Measurements from ENCODE around the gene PTPRZ1. TPM values are rescaled to one million over a fixed set of nuclear protein-coding genes. Genes with fewer than 3 reads are reported as not detected.

The PTPRZ1 gene
- total RNA-seq, 1 experiment from 2014 or later = not detected

DNA sequence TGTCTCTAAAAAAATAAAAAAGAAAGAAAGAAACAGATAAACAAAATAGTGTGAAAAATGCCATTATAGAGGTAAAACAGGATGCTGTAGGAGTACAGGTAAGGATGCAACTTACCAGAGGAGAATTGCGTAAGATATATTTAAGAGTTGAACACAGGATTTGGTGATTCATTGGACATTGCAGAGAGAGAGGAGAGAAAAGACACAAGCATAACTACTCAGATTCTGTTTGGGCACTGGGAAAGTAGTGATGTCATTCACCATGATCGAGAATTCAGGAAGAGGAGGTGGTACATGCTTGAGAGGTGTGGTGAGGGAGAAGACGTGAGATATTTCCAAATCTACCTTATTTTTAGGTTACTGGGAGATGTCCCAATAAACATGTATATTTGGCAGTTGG lies 173.4 kb downstream of the PTPRZ1 start:
- Mint-ChIP-seq H3K9me3 (ENCODE audit: unreplicated experiment) (no peaks in the 10 kb centered on the region), H3K27me3 (ENCODE audit: insufficient read depth, unreplicated experiment) (peaks cover 4% of the 10 kb centered on the region), H3K27ac (ENCODE audit: unreplicated experiment) (no peak overlapping the region), H3K4me1 (ENCODE audit: low read depth, unreplicated experiment) (no peaks in the 10 kb centered on the region), H3K4me3 (ENCODE audit: unreplicated experiment) (no peak overlapping the region), H3K36me3 (ENCODE audit: insufficient read depth, unreplicated experiment) (no peaks in the 10 kb centered on the region)
- DNase-seq = no peak
- TF ChIP-seq, protein P1, sequence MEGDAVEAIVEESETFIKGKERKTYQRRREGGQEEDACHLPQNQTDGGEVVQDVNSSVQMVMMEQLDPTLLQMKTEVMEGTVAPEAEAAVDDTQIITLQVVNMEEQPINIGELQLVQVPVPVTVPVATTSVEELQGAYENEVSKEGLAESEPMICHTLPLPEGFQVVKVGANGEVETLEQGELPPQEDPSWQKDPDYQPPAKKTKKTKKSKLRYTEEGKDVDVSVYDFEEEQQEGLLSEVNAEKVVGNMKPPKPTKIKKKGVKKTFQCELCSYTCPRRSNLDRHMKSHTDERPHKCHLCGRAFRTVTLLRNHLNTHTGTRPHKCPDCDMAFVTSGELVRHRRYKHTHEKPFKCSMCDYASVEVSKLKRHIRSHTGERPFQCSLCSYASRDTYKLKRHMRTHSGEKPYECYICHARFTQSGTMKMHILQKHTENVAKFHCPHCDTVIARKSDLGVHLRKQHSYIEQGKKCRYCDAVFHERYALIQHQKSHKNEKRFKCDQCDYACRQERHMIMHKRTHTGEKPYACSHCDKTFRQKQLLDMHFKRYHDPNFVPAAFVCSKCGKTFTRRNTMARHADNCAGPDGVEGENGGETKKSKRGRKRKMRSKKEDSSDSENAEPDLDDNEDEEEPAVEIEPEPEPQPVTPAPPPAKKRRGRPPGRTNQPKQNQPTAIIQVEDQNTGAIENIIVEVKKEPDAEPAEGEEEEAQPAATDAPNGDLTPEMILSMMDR (IDR thresholded peaks at IDR 0.05; ENCODE audit: insufficient read depth in 1 of 2, low read depth in 1 of 2, low read length in 1 of 2, severe bottlenecking in 1 of 2, unreplicated experiment in 1 of 2) = no peak
- intact Hi-C loops (cut with micrococcal nuclease; ENCODE audit: unreplicated experiment) = no loop called here
- Histone ChIP-seq H3K9me3 (no peaks in the 10 kb centered on the region), H3K36me3 (ENCODE audit: control insufficient read depth, insufficient read depth, low read length) (no peaks in the 10 kb centered on the region), H3K4me1 (no peaks in the 10 kb centered on the region), H3K4me3 (ENCODE audit: low read depth, low read length) (no peak overlapping the region), H3K27me3 (replicated peaks; ENCODE audit: control insufficient read depth, insufficient read depth, low read length) (no peaks in the 10 kb centered on the region)
- ChIA-PET POLR2A (no interaction called here), CTCF (no interaction called here)
- BruUV-seq (replicated peaks) = no TSS peak

DNA sequence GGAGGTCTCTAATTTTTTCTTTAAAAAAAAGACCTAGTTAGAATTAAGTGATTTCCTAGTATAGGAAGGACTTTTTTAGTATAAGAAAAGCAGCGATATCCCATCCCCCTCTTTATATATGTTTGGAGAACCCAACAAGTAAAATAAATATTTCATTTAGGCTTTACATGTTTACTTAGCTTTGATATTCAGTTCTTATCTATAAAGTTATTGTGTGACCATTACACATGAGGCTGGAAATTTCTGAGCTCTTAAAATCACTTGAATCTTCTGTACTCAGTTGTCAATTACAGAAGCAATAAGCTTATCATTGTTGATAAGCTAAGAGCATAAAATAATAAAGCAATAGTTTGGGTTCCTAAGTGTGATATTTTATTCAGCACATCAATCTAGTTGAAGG lies 181.4 kb downstream of the PTPRZ1 start:
- BruUV-seq (replicated peaks) = no TSS peak
- intact Hi-C loops (cut with micrococcal nuclease; ENCODE audit: unreplicated experiment) = no loop called here

DNA sequence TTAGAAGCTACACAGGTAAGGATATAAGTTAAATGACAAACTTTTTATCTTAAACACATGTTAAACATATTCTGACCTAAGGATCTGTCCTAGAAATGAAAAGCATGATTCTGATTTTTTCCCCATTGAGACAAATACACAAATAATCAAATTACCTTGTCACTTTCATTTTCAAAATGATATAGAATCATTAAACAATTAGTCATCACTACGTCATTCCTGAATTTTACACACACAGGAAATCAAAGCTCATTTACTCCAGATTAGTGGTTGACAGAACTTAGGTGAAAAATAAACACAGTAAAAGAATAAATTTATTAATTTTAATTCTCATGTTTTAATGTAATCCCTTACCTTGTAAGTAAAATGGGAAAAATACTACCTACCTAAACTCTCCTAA lies 182.1 kb downstream of the PTPRZ1 start:
- Mint-ChIP-seq H3K4me1 (ENCODE audit: low read depth, unreplicated experiment) (no peaks in the 10 kb centered on the region), H3K36me3 (ENCODE audit: insufficient read depth, unreplicated experiment) (no peaks in the 10 kb centered on the region), H3K9me3 (ENCODE audit: unreplicated experiment) (no peaks in the 10 kb centered on the region), H3K27me3 (ENCODE audit: insufficient read depth, unreplicated experiment) (no peaks in the 10 kb centered on the region), H3K4me3 (ENCODE audit: unreplicated experiment) (no peak overlapping the region), H3K27ac (ENCODE audit: unreplicated experiment) (no peak overlapping the region)
- ChIA-PET POLR2A (no interaction called here), CTCF (no interaction called here)
- no peak overlapping the region for H3K4me3 ChIP-seq (ENCODE audit: low read depth, low read length)
- TF ChIP-seq, protein P1 (IDR thresholded peaks at IDR 0.05; ENCODE audit: insufficient read depth in 1 of 2, low read depth in 1 of 2, low read length in 1 of 2, severe bottlenecking in 1 of 2, unreplicated experiment in 1 of 2) = no peak
- no TSS peak for BruUV-seq (replicated peaks)
- intact Hi-C loops (cut with micrococcal nuclease; ENCODE audit: unreplicated experiment) = no loop called here
- no peak for DNase-seq
- no peaks in the 10 kb centered on the region for H3K27me3 ChIP-seq (replicated peaks; ENCODE audit: control insufficient read depth, insufficient read depth, low read length)
- no peaks in the 10 kb centered on the region for H3K9me3 ChIP-seq
- H3K36me3 ChIP-seq (ENCODE audit: control insufficient read depth, insufficient read depth, low read length) = no peaks in the 10 kb centered on the region
- peaks cover 9% of the 10 kb centered on the region for H3K4me1 ChIP-seq

More for the DNA sequence above, 181.4 kb downstream of the PTPRZ1 start:
- CTCF ChIA-PET = no interaction called here
- Mint-ChIP-seq H3K4me1 (ENCODE audit: low read depth, unreplicated experiment) (no peaks in the 10 kb centered on the region), H3K9me3 (ENCODE audit: unreplicated experiment) (no peaks in the 10 kb centered on the region), H3K27ac (ENCODE audit: unreplicated experiment) (no peak overlapping the region), H3K4me3 (ENCODE audit: unreplicated experiment) (no peak overlapping the region), H3K36me3 (ENCODE audit: insufficient read depth, unreplicated experiment) (no peaks in the 10 kb centered on the region), H3K27me3 (ENCODE audit: insufficient read depth, unreplicated experiment) (no peaks in the 10 kb centered on the region)
- no peaks in the 10 kb centered on the region for H3K27me3 ChIP-seq (replicated peaks; ENCODE audit: control insufficient read depth, insufficient read depth, low read length)
- TF ChIP-seq, protein P1 (IDR thresholded peaks at IDR 0.05; ENCODE audit: insufficient read depth in 1 of 2, low read depth in 1 of 2, low read length in 1 of 2, severe bottlenecking in 1 of 2, unreplicated experiment in 1 of 2) = no peak
- DNase-seq = no peak
- H3K36me3 ChIP-seq (ENCODE audit: control insufficient read depth, insufficient read depth, low read length) = no peaks in the 10 kb centered on the region
- H3K4me1 ChIP-seq = peaks cover 9% of the 10 kb centered on the region
- H3K9me3 ChIP-seq = no peaks in the 10 kb centered on the region
- H3K4me3 ChIP-seq (ENCODE audit: low read depth, low read length) = no peak overlapping the region
- POLR2A ChIA-PET = no interaction called here
